Neural crest cell (in vitro differentiated cells): ENCODE results near the gene PCDH11Y. TPM values are rescaled to one million over a fixed set of nuclear protein-coding genes. Genes with fewer than 3 reads are reported as not detected.
"Not testable (repeated sequence)": the region's sequence is repeated elsewhere in the genome, so short reads cannot be mapped to it uniquely, and the experiment has no call there.

ENCODE experiments used
- DNase-seq: peaks from one replicate; pipeline ENCODE4 v3.0.0; 2021; ENCODE audit warnings: low read depth, mixed read lengths, low spot score
- H3K27ac Mint-ChIP-seq: one replicate; pipeline ENCODE4 v1.8.0; 2021; ENCODE audit warnings: mild to moderate bottlenecking, mixed read lengths; ENCODE audit not compliant: unreplicated experiment
- H3K27me3 Mint-ChIP-seq: 2 replicates; pipeline ENCODE4 v1.8.0; 2021; ENCODE audit warnings: low read depth, mild to moderate bottlenecking, mixed read lengths
- H3K36me3 Mint-ChIP-seq: 2 replicates; pipeline ENCODE4 v1.8.0; 2021; ENCODE audit warnings: low read depth, mild to moderate bottlenecking, mixed read lengths
- H3K4me1 Mint-ChIP-seq: 2 replicates; pipeline ENCODE4 v1.8.0; 2021; ENCODE audit warnings: mixed read lengths
- H3K4me3 Mint-ChIP-seq: one replicate; pipeline ENCODE4 v1.8.0; 2021; ENCODE audit warnings: mild to moderate bottlenecking, mixed read lengths
- H3K9me3 Mint-ChIP-seq: 2 replicates; pipeline ENCODE4 v1.8.0; 2021; ENCODE audit warnings: mixed read lengths
- long read RNA-seq: library from polyadenylated mRNA; unstranded; transcript quantifications from one replicate; pipeline ENCODE4 v2.0.0, GENCODE V29; 2020
- total RNA-seq: library from RNA; stranded (reverse); gene quantifications from 2 replicates; pipeline ENCODE4 v1.2.1, GENCODE V29; 2021

PCDH11Y gene
- total RNA-seq: 1.2 TPM in 2 replicates
- long read RNA-seq: 0 reads

- DNase-seq, H3K36me3 Mint-ChIP-seq, H3K9me3 Mint-ChIP-seq, H3K27me3 Mint-ChIP-seq, H3K4me3 Mint-ChIP-seq, H3K4me1 Mint-ChIP-seq, H3K27ac Mint-ChIP-seq: not testable (repeated sequence)
Measured at GRCh38 chrY:5000057-5000456, at the start of gene PCDH11Y. PCDH11Y (plus strand) TSS chrY:5000296; CDS start chrY:5057100, 56,804 bp downstream.

- not testable (repeated sequence) for H3K36me3 Mint-ChIP-seq, H3K9me3 Mint-ChIP-seq, H3K4me3 Mint-ChIP-seq, H3K27me3 Mint-ChIP-seq, DNase-seq, H3K4me1 Mint-ChIP-seq, H3K27ac Mint-ChIP-seq
Measured at GRCh38 chrY:4967894-4968293, 32.2 kb upstream of the PCDH11Y start.

GRCh38 chrY:4991743-4992400 lies 8.2 kb upstream of the PCDH11Y start:
- H3K4me3 Mint-ChIP-seq, H3K27ac Mint-ChIP-seq, H3K4me1 Mint-ChIP-seq, H3K9me3 Mint-ChIP-seq, H3K27me3 Mint-ChIP-seq, H3K36me3 Mint-ChIP-seq, DNase-seq: not testable (repeated sequence)

- not testable (repeated sequence) for H3K9me3 Mint-ChIP-seq, H3K27ac Mint-ChIP-seq, DNase-seq, H3K4me3 Mint-ChIP-seq, H3K4me1 Mint-ChIP-seq, H3K36me3 Mint-ChIP-seq, H3K27me3 Mint-ChIP-seq
Measured at GRCh38 chrY:4994892-4995291, 5.2 kb upstream of the PCDH11Y start.

GRCh38 chrY:5002476-5003184 lies 2.5 kb downstream of the PCDH11Y start:
- not testable (repeated sequence) for H3K4me1 Mint-ChIP-seq, H3K27me3 Mint-ChIP-seq, DNase-seq, H3K36me3 Mint-ChIP-seq, H3K27ac Mint-ChIP-seq, H3K9me3 Mint-ChIP-seq
- H3K4me3 Mint-ChIP-seq: peak overlapping the region; percentile 69

GRCh38 chrY:5038972-5039523 lies 39.0 kb downstream of the PCDH11Y start:
- not testable (repeated sequence) for H3K9me3 Mint-ChIP-seq, H3K4me1 Mint-ChIP-seq, H3K36me3 Mint-ChIP-seq, H3K27ac Mint-ChIP-seq, H3K4me3 Mint-ChIP-seq, H3K27me3 Mint-ChIP-seq, DNase-seq

GRCh38 chrY:5083017-5083416 lies 82.9 kb downstream of the PCDH11Y start:
- H3K36me3 Mint-ChIP-seq, H3K27me3 Mint-ChIP-seq, H3K4me1 Mint-ChIP-seq, DNase-seq, H3K4me3 Mint-ChIP-seq, H3K27ac Mint-ChIP-seq, H3K9me3 Mint-ChIP-seq: not testable (repeated sequence)

- DNase-seq, H3K27me3 Mint-ChIP-seq, H3K4me1 Mint-ChIP-seq, H3K9me3 Mint-ChIP-seq, H3K4me3 Mint-ChIP-seq, H3K27ac Mint-ChIP-seq, H3K36me3 Mint-ChIP-seq: not testable (repeated sequence)
Measured at GRCh38 chrY:5182998-5183397, 182.9 kb downstream of the PCDH11Y start.

- H3K27me3 Mint-ChIP-seq, H3K4me1 Mint-ChIP-seq, H3K36me3 Mint-ChIP-seq, DNase-seq, H3K27ac Mint-ChIP-seq, H3K9me3 Mint-ChIP-seq, H3K4me3 Mint-ChIP-seq: not testable (repeated sequence)
Measured at GRCh38 chrY:5215116-5215515, 215.0 kb downstream of the PCDH11Y start.

- H3K27me3 Mint-ChIP-seq, H3K36me3 Mint-ChIP-seq, H3K4me3 Mint-ChIP-seq, H3K27ac Mint-ChIP-seq, H3K9me3 Mint-ChIP-seq, DNase-seq, H3K4me1 Mint-ChIP-seq: not testable (repeated sequence)
Measured at GRCh38 chrY:5324931-5325330, 324.8 kb downstream of the PCDH11Y start.

- H3K27me3 Mint-ChIP-seq, H3K4me1 Mint-ChIP-seq, H3K9me3 Mint-ChIP-seq, H3K36me3 Mint-ChIP-seq, H3K27ac Mint-ChIP-seq, DNase-seq, H3K4me3 Mint-ChIP-seq: not testable (repeated sequence)
Measured at GRCh38 chrY:5342220-5342619, 342.1 kb downstream of the PCDH11Y start.

- H3K4me1 Mint-ChIP-seq, H3K27me3 Mint-ChIP-seq, H3K4me3 Mint-ChIP-seq, DNase-seq, H3K9me3 Mint-ChIP-seq, H3K27ac Mint-ChIP-seq, H3K36me3 Mint-ChIP-seq: not testable (repeated sequence)
Measured at GRCh38 chrY:5543705-5544104, 543.6 kb downstream of the PCDH11Y start.

- H3K4me1 Mint-ChIP-seq, DNase-seq, H3K36me3 Mint-ChIP-seq, H3K27ac Mint-ChIP-seq, H3K27me3 Mint-ChIP-seq, H3K9me3 Mint-ChIP-seq, H3K4me3 Mint-ChIP-seq: not testable (repeated sequence)
Measured at GRCh38 chrY:5638589-5638988, 638.5 kb downstream of the PCDH11Y start.

- not testable (repeated sequence) for H3K9me3 Mint-ChIP-seq
Measured at GRCh38 chrY:5679265-5679664, 679.2 kb downstream of the PCDH11Y start.

More at GRCh38 chrY:5679265-5679664, 679.2 kb downstream of the PCDH11Y start:
- not testable (repeated sequence) for H3K27me3 Mint-ChIP-seq, DNase-seq, H3K36me3 Mint-ChIP-seq, H3K4me1 Mint-ChIP-seq, H3K4me3 Mint-ChIP-seq, H3K27ac Mint-ChIP-seq
